Measurements from ENCODE around the gene ARF3. TPM values are rescaled to one million over a fixed set of nuclear protein-coding genes. Genes with fewer than 3 reads are reported as not detected.
A peak's percentile ranks its signal among the peaks of the same experiment; 100 is the strongest.

The ARF3 gene
- total and polyA plus RNA-seq, 8 donors, result 34.7 to 56.5 (median 42.5) TPM

DNA sequence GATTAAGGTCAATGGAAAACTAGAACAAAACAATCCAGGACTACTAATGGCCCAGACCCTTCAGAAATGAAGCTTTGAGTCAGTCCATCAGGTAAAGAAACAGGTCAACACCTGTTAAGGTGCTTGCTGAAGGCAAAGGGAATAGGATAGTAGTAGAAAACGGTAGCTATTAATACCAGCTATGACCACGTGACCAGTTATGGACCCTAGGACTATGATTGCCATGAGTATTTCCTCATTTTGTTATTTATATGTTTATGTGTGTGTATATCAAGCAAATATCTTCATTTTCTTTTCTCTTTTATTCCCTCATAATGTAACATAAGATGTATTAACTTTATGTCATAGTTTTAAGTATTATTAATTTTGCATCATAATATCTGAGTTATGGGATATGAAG is 57.6 kb downstream of the ARF3 start:
- Histone ChIP-seq H3K27me3 (peaks cover 0 to 5% (median 0%) of the 10 kb centered on the region in 3 donors), H3K4me1 (peaks cover 0 to 14% (median 10%) of the 10 kb centered on the region in 4 donors), H3K27ac (no peak overlapping the region), H3K36me3 (no peaks in the 10 kb centered on the region), H3K4me3 (no peak overlapping the region), H3K9me3 (no peaks in the 10 kb centered on the region)
- TF ChIP-seq POLR2AphosphoS5 (IDR thresholded peaks at IDR 0.05) (no peak), POLR2A (IDR thresholded peaks at IDR 0.05) (no peak), EP300 (IDR thresholded peaks at IDR 0.05) (no peak)
- TF ChIP-seq, protein P1, sequence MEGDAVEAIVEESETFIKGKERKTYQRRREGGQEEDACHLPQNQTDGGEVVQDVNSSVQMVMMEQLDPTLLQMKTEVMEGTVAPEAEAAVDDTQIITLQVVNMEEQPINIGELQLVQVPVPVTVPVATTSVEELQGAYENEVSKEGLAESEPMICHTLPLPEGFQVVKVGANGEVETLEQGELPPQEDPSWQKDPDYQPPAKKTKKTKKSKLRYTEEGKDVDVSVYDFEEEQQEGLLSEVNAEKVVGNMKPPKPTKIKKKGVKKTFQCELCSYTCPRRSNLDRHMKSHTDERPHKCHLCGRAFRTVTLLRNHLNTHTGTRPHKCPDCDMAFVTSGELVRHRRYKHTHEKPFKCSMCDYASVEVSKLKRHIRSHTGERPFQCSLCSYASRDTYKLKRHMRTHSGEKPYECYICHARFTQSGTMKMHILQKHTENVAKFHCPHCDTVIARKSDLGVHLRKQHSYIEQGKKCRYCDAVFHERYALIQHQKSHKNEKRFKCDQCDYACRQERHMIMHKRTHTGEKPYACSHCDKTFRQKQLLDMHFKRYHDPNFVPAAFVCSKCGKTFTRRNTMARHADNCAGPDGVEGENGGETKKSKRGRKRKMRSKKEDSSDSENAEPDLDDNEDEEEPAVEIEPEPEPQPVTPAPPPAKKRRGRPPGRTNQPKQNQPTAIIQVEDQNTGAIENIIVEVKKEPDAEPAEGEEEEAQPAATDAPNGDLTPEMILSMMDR (IDR thresholded peaks at IDR 0.05), result no peak
- 70 to 83% (median 77%) methylated on average over 2 of the region's 2 CpGs for WGBS, 5 donors
- no peak for DNase-seq
- intact Hi-C loops (cut with DNase I; ENCODE audit: low total_unique reads), result no loop called here

DNA sequence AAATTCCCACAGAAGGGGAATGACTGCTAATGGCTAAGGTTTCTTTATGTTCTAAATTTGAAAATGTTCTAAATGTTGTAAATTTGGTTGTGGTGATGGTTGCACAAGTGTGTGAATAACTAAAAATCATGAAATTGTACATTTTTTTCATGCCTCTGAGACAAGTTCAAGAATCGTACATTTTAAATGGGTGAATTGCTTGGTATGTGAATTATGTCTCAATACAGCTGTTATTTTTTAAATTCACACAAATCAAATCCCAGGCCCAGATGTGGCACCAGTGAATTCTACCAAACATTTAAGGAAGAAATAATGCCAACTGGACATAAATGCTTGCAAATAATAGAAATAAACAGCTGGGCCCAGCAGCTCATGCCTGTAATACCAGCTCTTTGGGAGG is 63.0 kb downstream of the ARF3 start:
- no peak overlapping the region for H3K27ac ChIP-seq
- DNase-seq, result no peak
- 66 to 88% (median 82%) methylated on average over 1 of the region's 1 CpG for WGBS, 5 donors
- no peaks in the 10 kb centered on the region for H3K9me3 ChIP-seq
- intact Hi-C loops (cut with DNase I; ENCODE audit: low total_unique reads), result loop anchor here (5.0 kb wide), 1 partner anchor 37 kb away; no protein-coding TSS in a partner anchor
- H3K4me3 ChIP-seq, result no peak overlapping the region
- TF ChIP-seq, protein P1 (IDR thresholded peaks at IDR 0.05), result no peak
- TF ChIP-seq POLR2A (IDR thresholded peaks at IDR 0.05), result no peak
- TF ChIP-seq POLR2AphosphoS5 (IDR thresholded peaks at IDR 0.05), result no peak
- no peak for TF ChIP-seq EP300 (IDR thresholded peaks at IDR 0.05)
- H3K4me1 ChIP-seq, result peaks cover 8 to 12% (median 11%) of the 10 kb centered on the region in 4 donors
- peaks cover 0 to 32% (median 7%) of the 10 kb centered on the region in 3 donors for H3K27me3 ChIP-seq
- no peaks in the 10 kb centered on the region for H3K36me3 ChIP-seq

DNA sequence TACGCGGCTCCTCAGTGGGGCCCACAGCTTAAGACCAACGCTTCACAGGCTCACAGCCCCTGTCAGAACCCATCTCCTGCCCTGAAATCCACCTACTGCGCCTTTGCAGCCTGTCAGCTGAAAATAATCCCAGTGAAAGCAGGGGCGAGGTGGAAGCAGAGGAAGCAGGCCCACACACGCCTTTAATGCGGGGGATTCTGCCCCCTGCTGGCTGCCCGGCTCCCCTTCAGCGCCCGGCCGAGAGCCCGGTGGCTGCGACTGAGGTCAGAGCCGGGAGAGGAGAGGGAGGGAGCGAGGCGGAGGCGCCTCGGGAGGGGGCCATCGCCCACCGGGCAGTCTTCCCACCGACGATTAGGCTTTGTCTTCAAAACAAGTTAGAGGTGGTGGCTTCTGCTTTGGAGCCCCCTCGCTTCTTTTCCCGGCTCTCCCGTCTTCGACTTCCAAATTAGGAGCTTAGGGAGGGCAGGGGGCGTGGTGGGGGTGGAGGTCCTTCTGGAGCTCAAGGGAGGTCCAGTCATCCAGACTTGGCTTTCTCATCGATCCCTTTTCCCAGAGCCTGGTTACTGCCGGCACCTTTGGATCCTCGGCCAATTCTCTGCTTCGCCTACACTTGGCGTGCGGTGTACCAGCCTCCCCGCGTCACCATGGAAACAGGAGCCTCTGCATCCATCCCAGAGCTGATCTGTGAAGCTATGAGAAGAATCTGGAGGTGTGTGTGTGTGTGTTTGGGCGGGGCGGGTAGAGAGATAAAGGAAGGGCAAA is 66.4 kb downstream of the ARF3 start:
- Histone ChIP-seq H3K36me3 (no peaks in the 10 kb centered on the region), H3K4me3 (peak overlapping the region; percentile 23 to 31 (median 30)), H3K9me3 (no peaks in the 10 kb centered on the region), H3K27ac (peak overlapping the region in 1 of 5 donors; percentile 15), H3K27me3 (peaks cover 0 to 27% (median 7%) of the 10 kb centered on the region in 3 donors), H3K4me1 (peaks cover 8 to 18% (median 11%) of the 10 kb centered on the region in 4 donors)
- DNase-seq, result peak; percentile 89 to 94
- peak in 1 of 3 donors; percentile 66 for TF ChIP-seq POLR2AphosphoS5 (IDR thresholded peaks at IDR 0.05)
- TF ChIP-seq EP300 (IDR thresholded peaks at IDR 0.05), result no peak
- no peak for TF ChIP-seq POLR2A (IDR thresholded peaks at IDR 0.05)
- TF ChIP-seq, protein P1 (IDR thresholded peaks at IDR 0.05), result peak in 6 of 7 experiments; percentile 33 to 97 (median 90)
- WGBS, 5 donors, result 4 to 7% (median 5%) methylated on average over 37 of the region's 37 CpGs
- intact Hi-C loops (cut with DNase I; ENCODE audit: low total_unique reads), result loop anchor here (5.0 kb wide), 1 partner anchor 34 kb away; no protein-coding TSS in a partner anchor

DNA sequence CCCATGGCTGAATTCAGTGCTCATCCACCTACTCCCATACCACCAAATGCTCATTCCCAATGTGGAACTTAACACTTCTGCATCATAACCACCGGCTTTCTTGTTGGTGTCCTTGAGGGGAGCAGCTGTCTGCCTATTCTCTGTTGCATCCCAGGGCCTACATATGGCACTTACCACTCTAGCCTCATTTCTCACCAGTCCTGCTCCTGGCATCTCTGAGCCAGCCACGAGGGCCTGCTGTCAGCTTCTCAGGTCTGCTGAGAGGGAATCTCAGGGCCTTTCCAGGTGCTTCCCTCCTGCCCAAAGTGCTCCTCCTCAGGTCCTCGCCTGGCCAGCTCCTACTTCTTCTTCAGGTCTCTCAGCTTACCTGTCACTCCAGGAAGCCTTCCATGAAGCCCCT is 67.6 kb downstream of the ARF3 start:
- Histone ChIP-seq H3K27me3 (peaks cover 0 to 27% (median 7%) of the 10 kb centered on the region in 3 donors), H3K9me3 (no peaks in the 10 kb centered on the region), H3K36me3 (no peaks in the 10 kb centered on the region), H3K27ac (no peak overlapping the region), H3K4me1 (peaks cover 8 to 19% (median 11%) of the 10 kb centered on the region in 4 donors), H3K4me3 (no peak overlapping the region)
- WGBS, 5 donors, result 74 to 92% (median 81%) methylated on average over 3 of the region's 3 CpGs
- DNase-seq, result no peak
- no peak for TF ChIP-seq EP300 (IDR thresholded peaks at IDR 0.05)
- no peak for TF ChIP-seq POLR2A (IDR thresholded peaks at IDR 0.05)
- no peak for TF ChIP-seq POLR2AphosphoS5 (IDR thresholded peaks at IDR 0.05)
- TF ChIP-seq, protein P1 (IDR thresholded peaks at IDR 0.05), result no peak
- intact Hi-C loops (cut with DNase I; ENCODE audit: low total_unique reads), result loop anchor here (5.0 kb wide), 1 partner anchor 32 kb away; no protein-coding TSS in a partner anchor

Small RNA genes within 50 kb of the gene (small RNA-seq; reads per million reads assigned to genes)
- 0 reads per million in 4 donors for gene AC073610.1
- 0 reads per million in 4 donors for gene RNU6-600P
- gene RNU6-940P, result 0 reads per million in 4 donors

Other genes with a start within 250 kb of the ARF3 start
- gene CCNT1, start 240.8 kb downstream of the ARF3 start, total RNA-seq, result 10 to 100 TPM in 4 of 5 donors, 1 to 10 TPM in 1; 3.2 to 54.0 (median 44.6) TPM
- gene CCNT1, start 240.8 kb downstream of the ARF3 start, polyA plus RNA-seq, result 1 to 10 TPM; 2.7 to 4.4 (median 3.7) TPM
- 100 to 1,000 TPM in 2 of 5 donors, 10 to 100 TPM in 3; 32.1 to 432 (median 58.8) TPM for gene ADCY6, start 168.4 kb downstream of the ARF3 start, total RNA-seq
- gene ADCY6, start 168.4 kb downstream of the ARF3 start, polyA plus RNA-seq, result 10 to 100 TPM in 2 of 3 donors, 1 to 10 TPM in 1; 5.8 to 18.3 (median 16.6) TPM
- 100 to 1,000 TPM in 1 of 5 donors, 10 to 100 TPM in 1, 1 to 10 TPM in 2, under 1 TPM in 1; under 0.01 to 140 (median 9.9) TPM for gene CACNB3, start 139.0 kb downstream of the ARF3 start, total RNA-seq
- 10 to 100 TPM; 11.8 to 18.4 (median 13.5) TPM for gene CACNB3, start 139.0 kb downstream of the ARF3 start, polyA plus RNA-seq
- gene DDX23, start 105.3 kb downstream of the ARF3 start, total RNA-seq, result 10 to 100 TPM; 31.3 to 88.1 (median 82.2) TPM
- 10 to 100 TPM; 30.3 to 41.7 (median 34.2) TPM for gene DDX23, start 105.3 kb downstream of the ARF3 start, polyA plus RNA-seq
- gene RND1, start 91.6 kb downstream of the ARF3 start, total RNA-seq, result 10 to 100 TPM in 1 of 5 donors, 1 to 10 TPM in 3, not detected in 1; 3.5 to 21.0 (median 5.0) TPM
- gene RND1, start 91.6 kb downstream of the ARF3 start, polyA plus RNA-seq, result 10 to 100 TPM; 12.2 to 20.5 (median 20.5) TPM
- gene FKBP11, start 32.0 kb downstream of the ARF3 start, total RNA-seq, result 10 to 100 TPM in 3 of 5 donors, 1 to 10 TPM in 2; 7.6 to 53.6 (median 16.0) TPM
- 10 to 100 TPM; 32.7 to 63.6 (median 47.7) TPM for gene FKBP11, start 32.0 kb downstream of the ARF3 start, polyA plus RNA-seq
- 10 to 100 TPM in 1 of 5 donors, 1 to 10 TPM in 1, not detected in 3; 3.1 to 21.7 TPM for gene WNT10B, start 14.2 kb upstream of the ARF3 start, total RNA-seq
- under 1 TPM in 1 of 3 donors, not detected in 2; 0.68 TPM for gene WNT10B, start 14.2 kb upstream of the ARF3 start, polyA plus RNA-seq
- not detected for gene WNT1, start 20.8 kb upstream of the ARF3 start, total RNA-seq
- not detected for gene WNT1, start 20.8 kb upstream of the ARF3 start, polyA plus RNA-seq
- under 1 TPM in 1 of 5 donors, not detected in 4; 0.18 TPM for gene DDN, start 41.9 kb upstream of the ARF3 start, total RNA-seq
- under 1 TPM; 0.08 to 0.31 (median 0.19) TPM for gene DDN, start 41.9 kb upstream of the ARF3 start, polyA plus RNA-seq
- 10 to 100 TPM in 4 of 5 donors, 1 to 10 TPM in 1; 5.8 to 68.7 (median 36.9) TPM for gene PRKAG1, start 61.3 kb upstream of the ARF3 start, total RNA-seq
- gene PRKAG1, start 61.3 kb upstream of the ARF3 start, polyA plus RNA-seq, result 10 to 100 TPM; 42.6 to 61.7 (median 48.7) TPM
- 100 to 1,000 TPM in 3 of 5 donors, 10 to 100 TPM in 2; 65.4 to 220 (median 110) TPM for gene KMT2D, start 103.3 kb upstream of the ARF3 start, total RNA-seq
- 10 to 100 TPM in 1 of 3 donors, 1 to 10 TPM in 2; 3.2 to 17.2 (median 7.4) TPM for gene KMT2D, start 103.3 kb upstream of the ARF3 start, polyA plus RNA-seq
- gene RHEBL1, start 112.5 kb upstream of the ARF3 start, total RNA-seq, result not detected
- 1 to 10 TPM in 1 of 3 donors, under 1 TPM in 1, not detected in 1; 0.75 to 1.0 TPM for gene RHEBL1, start 112.5 kb upstream of the ARF3 start, polyA plus RNA-seq
- 1 to 10 TPM in 1 of 5 donors, under 1 TPM in 2, not detected in 2; 0.29 to 1.1 (median 0.58) TPM for gene DHH, start 137.3 kb upstream of the ARF3 start, total RNA-seq
- under 1 TPM; 0.10 to 0.15 (median 0.12) TPM for gene DHH, start 137.3 kb upstream of the ARF3 start, polyA plus RNA-seq
- 10 to 100 TPM; 11.2 to 61.4 (median 54.9) TPM for gene LMBR1L, start 153.4 kb upstream of the ARF3 start, total RNA-seq
- 10 to 100 TPM in 1 of 3 donors, 1 to 10 TPM in 2; 6.8 to 40.4 (median 7.8) TPM for gene LMBR1L, start 153.4 kb upstream of the ARF3 start, polyA plus RNA-seq
- gene TUBA1B, start 173.9 kb upstream of the ARF3 start, total RNA-seq, result 100 to 1,000 TPM; 205 to 529 (median 339) TPM
- 100 to 1,000 TPM; 436 to 710 (median 468) TPM for gene TUBA1B, start 173.9 kb upstream of the ARF3 start, polyA plus RNA-seq
- gene TUBA1A, start 231.6 kb upstream of the ARF3 start, total RNA-seq, result 100 to 1,000 TPM in 4 of 5 donors, 10 to 100 TPM in 1; 82.2 to 279 (median 156) TPM
- 100 to 1,000 TPM in 1 of 3 donors, 10 to 100 TPM in 2; 64.5 to 104 (median 89.7) TPM for gene TUBA1A, start 231.6 kb upstream of the ARF3 start, polyA plus RNA-seq